HCT116 (cell line): Measurements from ENCODE around the gene VAMP8. TPM values are rescaled to one million over a fixed set of nuclear protein-coding genes. Genes with fewer than 3 reads are reported as not detected.
"Not testable (repeated sequence)": the region's sequence is repeated elsewhere in the genome, so short reads cannot be mapped to it uniquely, and the experiment has no call there.

ENCODE experiments used
- ATAC-seq: fragments of 200-7000 bp; cut with Tn5 transposase; 2 replicates; pipeline ENCODE4 v1.9.1; 2020; ENCODE audit warnings: mild to moderate bottlenecking, moderate library complexity
- BruUV-seq: library from RNA; stranded (reverse); fragments of 400-500 nt; replicated peaks from 2 replicates; lab custom pipeline; 2021; lab: Mats Ljungman, UMichigan
- CTCF ChIA-PET: fragments of 300-600 bp; sonication (Branson Sonifier 250); formaldehyde crosslinking; loops from one replicate; lab custom pipeline; 2021; ENCODE audit warnings: antibody characterized with exemption; lab: Charles Lee
- POLR2A ChIA-PET: fragments of 300-600, 350-600 bp; sonication (Branson Sonifier 250); formaldehyde crosslinking; loops from one replicate; lab custom pipeline; 2021; ENCODE audit warnings: antibody characterized with exemption; lab: Charles Lee
- RAD21 ChIA-PET, 2 experiments: fragments of 300-600 bp; sonication (Branson Sonifier 250); formaldehyde crosslinking; loops; one replicate each; lab custom pipeline; 2023; ENCODE audit warnings: low total read pairs in 2 of 2; ENCODE audit not compliant: uncharacterized antibody in 2 of 2, unreplicated experiment in 2 of 2, low non-redundant PET in 1 of 2; lab: Charles Lee
- DNase-seq: peaks from one replicate; pipeline ENCODE4 v3.0.0-alpha.2; 2010; ENCODE audit warnings: low read depth, low spot score
- H2AFZ ChIP-seq: fragments of 200-600 bp; shearing (Covaris generic), sonication (generic); 2 replicates; pipeline ENCODE4 v1.6.1; 2017; ENCODE audit warnings: low read depth, mixed run types, mixed read lengths, antibody characterized with exemption, low read length; ENCODE audit not compliant: poor library complexity, severe bottlenecking
- H3K27ac ChIP-seq: 2 replicates; pipeline ENCODE4 v1.5.1; 2012; ENCODE audit warnings: low read depth, low read length
- H3K27me3 ChIP-seq: fragments of 200-600 bp; sonication (generic); 2 replicates; pipeline ENCODE4 v1.6.1; 2016; ENCODE audit warnings: mixed run types, low read length, mixed read lengths; ENCODE audit not compliant: insufficient read depth
- H3K36me3 ChIP-seq, 2 experiments: fragments of 200-500 bp in 1 of 2; fragments of 200-600 bp in 1 of 2; sonication (Bioruptor generic) in 1 of 2; sonication (generic) in 1 of 2; 2 replicates each; pipeline versions ENCODE4 v1.5.1 to v1.6.1; 2014 to 2016; ENCODE audit warnings: low read length in 2 of 2, inconsistent platforms in 1 of 2, mixed read lengths in 1 of 2, mixed run types in 1 of 2; ENCODE audit not compliant: insufficient read depth in 2 of 2, control insufficient read depth in 1 of 2
- H3K4me1 ChIP-seq, 2 experiments: fragments of 200-600 bp in 1 of 2; sonication (generic) in 1 of 2; 2 replicates each; pipeline versions ENCODE4 v1.5.1 to v1.6.1; 2012 to 2017; ENCODE audit warnings: low read length in 2 of 2, inconsistent platforms in 1 of 2, mild to moderate bottlenecking in 1 of 2, mixed read lengths in 1 of 2, mixed run types in 1 of 2, moderate library complexity in 1 of 2; ENCODE audit not compliant: insufficient read depth in 2 of 2, control insufficient read depth in 1 of 2
- H3K4me2 ChIP-seq: fragments of 200-600 bp; sonication (generic); 2 replicates; pipeline ENCODE4 v1.6.1; 2017; ENCODE audit warnings: mixed run types, low read length, mixed read lengths
- H3K4me3 ChIP-seq, 2 experiments: fragments of 200-600 bp in 1 of 2; sonication (generic) in 1 of 2; replicated peaks in 1 of 2; 2 replicates each; pipeline ENCODE4 v1.5.1; 2011 to 2016; ENCODE audit warnings: low read length in 2 of 2, control low read depth in 1 of 2, low read depth in 1 of 2, mild to moderate bottlenecking in 1 of 2, mixed read lengths in 1 of 2, mixed run types in 1 of 2
- H3K79me2 ChIP-seq: fragments of 200-600 bp; sonication (generic); 2 replicates; pipeline ENCODE4 v1.6.1; 2017; ENCODE audit warnings: mild to moderate bottlenecking, mixed run types, low read length, moderate library complexity, mixed read lengths; ENCODE audit not compliant: insufficient read depth
- H3K9ac ChIP-seq: fragments of 200-600 bp; sonication (generic); 2 replicates; pipeline ENCODE4 v1.6.1; 2016; ENCODE audit warnings: low read length, mixed read lengths
- H3K9me2 ChIP-seq: fragments of 200-600 bp; sonication (generic), shearing (Covaris generic); 2 replicates; pipeline ENCODE4 v1.6.1; 2017; ENCODE audit warnings: mixed run types, mild to moderate bottlenecking, moderate library complexity; ENCODE audit not compliant: insufficient read depth
- H3K9me3 ChIP-seq, 2 experiments: fragments of 200-500 bp in 1 of 2; fragments of 200-600 bp in 1 of 2; sonication (Bioruptor generic) in 1 of 2; sonication (generic) in 1 of 2; 2 replicates each; pipeline ENCODE4 v1.6.1; 2014 to 2017; ENCODE audit warnings: low read length in 2 of 2, mixed read lengths in 2 of 2, inconsistent platforms in 1 of 2, low read depth in 1 of 2, mild to moderate bottlenecking in 1 of 2, mixed run types in 1 of 2, moderate library complexity in 1 of 2; ENCODE audit not compliant: control insufficient read depth in 1 of 2, insufficient read depth in 1 of 2
- H4K20me1 ChIP-seq: fragments of 200-600 bp; sonication (generic), shearing (Covaris generic); 2 replicates; pipeline ENCODE4 v1.6.1; 2017; ENCODE audit warnings: mixed run types, mild to moderate bottlenecking, moderate library complexity; ENCODE audit not compliant: insufficient read depth
- CBX3 ChIP-seq: IDR thresholded peaks from 2 replicates; pipeline ENCODE4 v1.6.1; 2012; ENCODE audit warnings: low read depth
- CEBPB ChIP-seq: IDR thresholded peaks from 2 replicates; pipeline ENCODE4 v1.6.1; 2012; ENCODE audit warnings: low read depth
- EGR1 ChIP-seq: IDR thresholded peaks from 2 replicates; pipeline ENCODE4 v1.6.1; 2012; ENCODE audit warnings: low read depth
- EZH2phosphoT487 ChIP-seq: fragments of 200-600 bp; IDR thresholded peaks from 2 replicates; pipeline ENCODE4 v1.6.1; 2018; ENCODE audit warnings: antibody characterized with exemption, borderline replicate concordance
- POLR2A ChIP-seq: IDR thresholded peaks from 2 replicates; pipeline ENCODE4 v1.7.0; 2011; ENCODE audit warnings: borderline replicate concordance; ENCODE audit not compliant: insufficient read depth, insufficient read length; ENCODE audit errors: extremely low read depth
- POLR2AphosphoS5 ChIP-seq: IDR thresholded peaks from 2 replicates; pipeline ENCODE4 v1.6.1; 2011; ENCODE audit warnings: mild to moderate bottlenecking, low read depth, low read length, moderate library complexity
- SRF ChIP-seq: IDR thresholded peaks from 2 replicates; pipeline ENCODE4 v1.6.1; 2012; ENCODE audit warnings: low read depth
- intact Hi-C: fragments of 100-400 bp; cut with micrococcal nuclease; formaldehyde crosslinking; loops from 2 replicates; pipeline ENCODE4 v1.10.0; 2022
- total RNA-seq: library from RNA; stranded (reverse); gene quantifications from one replicate; pipeline ENCODE4 v1.2.1, GENCODE V29; 2021; ENCODE audit not compliant: unreplicated experiment
- TF ChIP-seq, protein P1 (sequence below): IDR thresholded peaks from 2 replicates; pipeline ENCODE4 v1.6.1; 2012

Gene VAMP8
- total RNA-seq, 1 experiment from 2014 or later: 52.6 TPM

DNA sequence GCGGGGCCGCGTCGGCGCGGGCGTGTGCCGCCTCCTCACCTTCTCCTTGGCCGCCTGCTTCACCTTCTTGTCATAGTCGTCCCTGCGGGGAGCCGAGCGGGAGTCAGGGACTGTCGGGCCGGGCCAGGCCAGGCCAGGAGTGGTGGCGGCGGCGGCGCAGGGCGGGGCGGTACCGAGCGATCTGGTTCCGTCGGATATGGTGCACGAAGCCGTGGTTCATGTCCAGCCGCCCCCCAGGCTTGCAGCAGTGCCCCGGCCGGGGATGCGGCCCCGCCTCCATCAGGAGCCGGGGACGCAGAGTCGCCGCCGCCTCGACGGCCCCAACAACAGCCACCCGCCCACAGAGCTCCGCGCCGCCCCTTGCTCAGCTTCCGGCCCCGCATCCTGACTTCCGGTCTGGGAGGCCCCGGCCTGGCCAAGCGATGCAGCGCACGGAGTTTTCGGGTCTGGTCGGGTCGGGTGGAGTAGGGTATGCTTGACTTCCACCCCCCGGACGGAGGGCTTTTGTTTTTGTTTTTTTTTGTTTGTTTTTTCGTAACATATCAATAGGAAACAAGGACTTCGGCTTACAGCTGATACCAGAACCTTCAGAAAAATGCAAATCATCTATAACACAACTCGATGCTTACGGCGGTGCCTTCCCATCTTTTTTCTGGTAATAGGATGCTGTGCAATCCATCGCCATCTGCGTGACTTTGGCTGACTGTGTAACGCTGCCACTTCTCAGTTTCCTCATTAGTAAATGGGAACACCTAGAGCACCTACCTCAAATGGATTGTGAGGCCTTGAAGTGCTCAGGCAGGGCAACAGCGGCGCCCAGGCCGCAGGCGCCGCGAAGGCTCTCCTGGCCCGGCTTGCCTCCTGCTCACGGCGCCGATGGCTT, 34.6 kb downstream of the VAMP8 start, which contains the start of gene C2orf68 (continued):
- TF ChIP-seq, protein P1, sequence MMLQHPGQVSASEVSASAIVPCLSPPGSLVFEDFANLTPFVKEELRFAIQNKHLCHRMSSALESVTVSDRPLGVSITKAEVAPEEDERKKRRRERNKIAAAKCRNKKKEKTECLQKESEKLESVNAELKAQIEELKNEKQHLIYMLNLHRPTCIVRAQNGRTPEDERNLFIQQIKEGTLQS: no peak
- TF ChIP-seq POLR2A (peak; percentile 93), CEBPB (no peak), EGR1 (peak; percentile 79), CBX3 (0 out of 2 replicates have a peak, but pooled peaks have one; percentile 44)

DNA sequence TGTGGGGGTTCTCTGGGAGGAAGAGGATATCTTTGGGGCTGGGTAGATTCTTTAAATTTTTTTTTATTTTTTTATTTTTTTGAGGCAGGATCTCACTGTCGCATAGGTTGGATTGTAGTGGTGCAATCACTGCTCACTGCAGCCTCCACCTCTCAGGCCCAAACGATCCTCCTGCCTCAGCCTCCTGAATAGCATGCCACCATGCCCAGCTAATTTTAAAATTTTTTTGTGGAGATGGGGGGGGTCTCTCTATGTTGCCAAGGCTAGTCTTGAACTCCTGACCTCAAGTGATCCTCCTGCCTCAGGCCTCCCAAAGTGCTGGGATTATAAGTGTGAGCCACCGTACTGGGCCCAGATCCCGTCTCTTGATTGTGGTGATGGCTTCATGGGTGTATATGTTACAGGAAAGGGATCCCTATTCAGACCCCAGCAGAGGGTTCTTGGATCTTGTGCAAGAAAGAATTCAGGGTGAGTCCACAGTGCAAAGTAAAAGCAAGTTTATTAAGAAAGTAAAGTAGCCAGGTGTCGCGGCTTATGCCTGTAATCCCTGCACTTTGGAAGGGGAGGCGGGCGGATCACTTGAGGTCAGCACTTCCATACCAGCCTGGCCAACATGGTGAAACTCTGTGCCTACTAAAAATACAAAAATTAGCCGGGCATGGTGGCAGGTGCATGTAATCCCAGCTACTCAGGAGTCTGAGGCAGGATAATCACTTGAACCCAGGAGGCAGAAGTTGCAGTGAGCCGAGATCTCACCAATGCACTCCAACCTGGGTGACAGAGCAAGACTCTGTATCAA, 36.5 kb downstream of the VAMP8 start:
- H3K9me2 ChIP-seq: no peaks in the 10 kb centered on the region
- peaks cover 52% of the 10 kb centered on the region for H3K79me2 ChIP-seq
- POLR2A ChIA-PET: no interaction called here
- no peak overlapping the region for H3K9ac ChIP-seq
- no peaks in the 10 kb centered on the region for H3K27me3 ChIP-seq
- CTCF ChIA-PET: no interaction called here
- no peak for DNase-seq
- H3K4me2 ChIP-seq: no peak overlapping the region
- TF ChIP-seq, protein P1: no peak
- TF ChIP-seq EZH2phosphoT487 (no peak), SRF (no peak), POLR2AphosphoS5 (peak; percentile 25)
- no peak overlapping the region for H2AFZ ChIP-seq
- H3K9me3 ChIP-seq: no peaks in the 10 kb centered on the region
- no TSS peak for BruUV-seq
- RAD21 ChIA-PET: no interaction called here
- peaks cover 3 to 17% of the 10 kb centered on the region in 2 experiments; a peak in 2 of 4 replicates for H3K36me3 ChIP-seq
- H3K4me1 ChIP-seq: peaks cover 18 to 39% of the 10 kb centered on the region in 2 experiments
- intact Hi-C loops: loop anchor here (5.0 kb wide), 2 partner anchors 262 to 323 kb away; partner anchors contain the start of genes ELMOD3 and RETSAT
- H3K27ac ChIP-seq: no peak overlapping the region
- no peak for ATAC-seq
- no peak overlapping the region for H3K4me3 ChIP-seq
- H4K20me1 ChIP-seq: no peaks in the 10 kb centered on the region

DNA sequence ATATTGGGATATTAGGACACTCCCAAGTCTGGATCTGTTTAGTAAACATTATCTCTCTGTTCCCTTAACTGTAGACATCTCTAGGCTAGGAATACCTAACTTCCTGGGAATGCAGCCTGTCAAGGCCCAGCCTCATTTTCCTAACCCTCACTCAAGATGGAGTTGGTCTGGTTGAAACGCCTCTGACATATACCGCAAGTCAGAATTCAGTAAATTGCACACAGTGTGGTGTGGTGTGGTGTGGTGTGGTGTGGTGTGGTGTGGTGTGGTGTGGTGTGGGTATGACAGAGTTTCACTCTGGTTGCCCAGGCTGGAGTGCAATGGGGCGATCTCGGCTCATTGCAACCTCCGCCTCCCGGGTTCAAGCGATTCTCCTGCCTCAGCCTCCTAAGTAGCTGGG, 37.4 kb downstream of the VAMP8 start:
- H4K20me1 ChIP-seq, H3K4me2 ChIP-seq, H2AFZ ChIP-seq, RAD21 ChIA-PET, DNase-seq, BruUV-seq, H3K4me3 ChIP-seq, ATAC-seq, H3K9me2 ChIP-seq, CTCF ChIA-PET, H3K9ac ChIP-seq, H3K27ac ChIP-seq, H3K9me3 ChIP-seq, H3K27me3 ChIP-seq: not testable (repeated sequence)
- Histone ChIP-seq H3K79me2 (peaks cover 61% of the 10 kb centered on the region), H3K36me3 (peaks cover 11 to 21% of the 10 kb centered on the region in 2 experiments; a peak in 3 of 4 replicates), H3K4me1 (peaks cover 18 to 39% of the 10 kb centered on the region in 2 experiments)
- POLR2A ChIA-PET: interaction anchor here (1.4 kb wide), 1 partner anchor 58 kb away, joined by 4 read pairs; no protein-coding TSS in a partner anchor
- intact Hi-C loops: loop anchor here (5.0 kb wide), 2 partner anchors 262 to 323 kb away; partner anchors contain the start of genes ELMOD3 and RETSAT
